GM19023 (cell line): ENCODE data around the gene MPDZ.

Experiments used
- ATAC-seq: cut with Tn5 transposase; IDR thresholded peaks from one replicate; pipeline ENCODE4 v1.9.1; 2021; ENCODE audit warnings: mild to moderate bottlenecking, moderate library complexity; ENCODE audit not compliant: unreplicated experiment

MPDZ gene

GRCh38 chr9:13186091-13186490 is 93.4 kb downstream of the MPDZ start:
- no peak for ATAC-seq

DNA sequence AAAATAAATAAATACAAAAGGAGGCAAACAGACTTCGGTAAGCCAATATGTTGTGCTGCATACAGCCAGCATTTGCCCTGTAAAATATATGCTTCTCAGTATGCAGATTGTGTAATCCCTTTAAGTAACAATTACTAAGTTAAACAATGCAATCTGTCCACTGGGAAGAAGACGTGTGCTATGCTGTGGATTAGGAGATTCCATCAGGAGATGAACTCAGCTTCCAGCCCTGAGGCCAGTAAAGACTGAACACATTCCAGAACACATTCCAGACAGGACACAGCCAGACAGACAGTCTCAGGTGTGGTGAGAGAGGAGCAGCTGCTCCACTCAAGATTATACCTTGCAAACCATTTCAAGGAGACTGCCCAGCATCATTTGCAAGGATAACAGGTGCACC is 97.8 kb downstream of the MPDZ start:
- no peak for ATAC-seq

DNA sequence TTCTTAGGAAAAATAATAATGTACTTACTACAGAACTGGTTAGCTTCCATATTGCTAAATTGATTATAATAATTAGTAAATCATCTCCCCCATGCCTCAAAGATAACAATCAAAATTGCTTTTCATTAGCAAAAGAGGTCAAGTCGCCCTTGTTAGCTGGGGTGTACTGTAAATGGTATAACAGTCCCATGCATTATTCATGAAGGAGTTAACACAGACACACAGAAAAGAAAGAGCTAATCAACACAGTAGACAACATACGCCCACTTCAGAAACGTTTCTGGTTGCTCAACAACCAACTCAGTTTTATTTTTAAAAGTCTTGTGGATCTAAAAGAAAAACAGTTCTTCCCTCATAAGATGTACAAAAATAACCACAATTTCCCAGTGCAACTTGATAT is 100.2 kb downstream of the MPDZ start:
- no peak for ATAC-seq

DNA sequence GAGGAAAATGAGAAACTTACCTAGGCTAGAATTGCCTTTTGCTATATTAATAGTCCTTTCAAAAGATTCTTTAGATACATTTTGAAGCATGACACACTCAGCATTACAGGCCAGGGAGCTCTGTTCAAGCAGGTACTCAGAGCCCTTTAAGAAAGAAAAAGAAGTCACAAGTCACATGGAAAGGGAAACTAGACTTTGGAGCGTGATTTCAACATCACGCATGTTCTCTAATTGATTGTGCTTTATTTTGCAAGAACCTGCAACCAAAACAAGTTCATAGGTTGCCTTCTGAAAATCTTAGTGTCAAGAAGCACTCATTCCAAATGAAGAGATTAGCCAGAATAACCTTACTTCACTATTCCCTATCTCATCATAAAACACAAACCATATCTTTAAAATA is 103.8 kb downstream of the MPDZ start:
- ATAC-seq, result no peak

- ATAC-seq, result no peak
Measured at GRCh38 chr9:13174906-13175639, 104.4 kb downstream of the MPDZ start.

DNA sequence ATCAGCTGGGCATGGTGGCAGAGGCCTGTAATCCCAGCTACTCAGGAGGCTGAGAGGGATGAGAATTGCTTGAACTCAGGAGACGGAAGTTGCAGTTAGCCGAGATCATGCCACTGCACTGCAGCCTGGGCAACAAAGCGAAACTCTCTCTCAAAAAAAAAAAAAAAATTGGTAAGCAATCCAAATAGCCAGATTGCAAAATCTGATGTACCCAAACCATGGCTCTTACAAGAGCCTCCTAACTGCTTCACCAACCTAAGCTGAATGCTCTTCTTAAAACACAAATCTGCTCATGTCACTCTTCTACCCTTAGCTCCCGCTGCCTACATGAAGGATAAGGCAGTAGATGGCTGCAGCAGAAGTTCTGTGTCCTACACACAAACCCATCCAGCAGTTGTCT is 105.9 kb downstream of the MPDZ start:
- no peak for ATAC-seq

- no peak for ATAC-seq
Measured at GRCh38 chr9:13171261-13171660, 108.2 kb downstream of the MPDZ start.

- no peak for ATAC-seq
Measured at GRCh38 chr9:13166996-13167395, 112.5 kb downstream of the MPDZ start.

GRCh38 chr9:13165956-13166355 is 113.5 kb downstream of the MPDZ start:
- no peak for ATAC-seq

GRCh38 chr9:13165236-13165945 is 114.1 kb downstream of the MPDZ start:
- no peak for ATAC-seq

- no peak for ATAC-seq
Measured at GRCh38 chr9:13163946-13164345, 115.5 kb downstream of the MPDZ start.

DNA sequence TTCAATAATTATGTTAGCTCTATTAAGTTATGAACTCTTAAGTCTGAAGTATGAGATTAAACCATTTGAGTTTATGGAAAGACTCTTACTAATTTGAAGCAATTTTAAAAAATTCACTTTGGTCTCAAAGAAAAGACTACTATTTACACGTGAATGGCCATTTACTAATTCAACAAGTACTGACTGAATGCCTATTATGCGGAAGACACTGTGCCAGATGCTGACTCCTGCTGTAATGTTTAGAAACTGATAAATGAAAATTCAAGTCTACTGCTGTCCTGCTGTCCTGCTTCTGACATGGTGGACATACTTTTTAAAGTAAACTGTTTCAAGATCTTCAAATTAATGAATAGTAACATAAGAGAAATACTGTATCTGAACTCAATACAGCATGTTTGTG is 116.2 kb downstream of the MPDZ start:
- ATAC-seq, result no peak

DNA sequence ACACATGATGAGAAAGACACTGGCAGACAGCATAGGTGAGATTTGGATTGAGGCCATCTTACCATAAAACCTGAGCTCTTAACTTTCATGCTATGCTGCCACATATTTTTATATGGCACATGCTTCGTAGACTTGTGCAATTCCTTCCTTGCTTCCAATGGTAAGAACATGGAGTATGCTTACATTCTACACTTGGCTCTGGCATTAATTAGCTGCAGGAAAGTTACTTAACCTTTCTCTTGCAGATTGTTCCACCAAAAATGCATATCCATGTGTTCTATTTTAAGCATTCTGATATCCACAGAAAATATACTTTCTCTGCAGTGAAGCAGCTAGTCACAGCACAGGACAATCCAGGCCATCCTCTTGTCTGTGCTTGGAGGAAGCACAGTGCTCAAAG is 119.4 kb downstream of the MPDZ start:
- ATAC-seq, result no peak

- no peak for ATAC-seq
Measured at GRCh38 chr9:13158986-13159385, 120.5 kb downstream of the MPDZ start.

GRCh38 chr9:13151489-13151888 is 128.0 kb downstream of the MPDZ start:
- no peak for ATAC-seq

- ATAC-seq, result no peak
Measured at GRCh38 chr9:13149454-13149853, 130.0 kb downstream of the MPDZ start.

DNA sequence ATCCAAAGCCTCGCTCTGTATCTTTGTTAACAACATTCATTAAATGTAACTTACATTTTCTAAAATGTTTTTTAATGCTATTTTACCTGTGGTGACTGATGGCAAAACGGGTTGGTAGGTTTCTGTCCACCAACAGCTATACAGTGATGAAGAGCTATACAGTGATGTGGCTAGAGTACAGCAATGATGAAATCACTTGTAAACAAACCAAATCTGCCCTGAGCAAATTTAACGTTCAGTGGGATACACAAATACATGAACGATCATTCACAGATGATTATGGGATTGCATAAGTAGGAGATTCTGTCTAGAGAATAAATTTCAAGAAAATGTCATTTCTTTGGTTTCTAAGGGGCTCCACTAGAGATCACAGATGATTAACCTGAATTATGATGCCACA is 132.7 kb downstream of the MPDZ start:
- no peak for ATAC-seq

DNA sequence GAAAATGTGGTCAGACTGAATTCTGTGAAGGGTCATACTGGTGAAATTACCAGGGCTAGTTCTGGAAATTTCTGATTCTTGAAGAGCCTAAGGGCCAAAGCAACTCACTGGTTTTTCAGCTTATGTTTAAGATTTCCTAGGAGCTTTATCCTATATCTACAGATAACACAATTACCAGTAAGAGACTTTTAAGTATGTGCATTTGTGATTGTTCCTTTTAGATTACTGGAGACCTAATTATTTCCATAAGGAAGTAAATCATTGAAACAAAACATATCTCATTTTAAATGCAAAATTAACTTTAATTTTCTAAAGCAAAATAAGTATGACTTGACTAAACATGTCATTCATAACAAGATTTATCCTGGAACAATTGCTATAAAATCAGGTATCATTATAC is 134.2 kb downstream of the MPDZ start:
- no peak for ATAC-seq

- ATAC-seq, result no peak
Measured at GRCh38 chr9:13144166-13144775, 135.2 kb downstream of the MPDZ start.

DNA sequence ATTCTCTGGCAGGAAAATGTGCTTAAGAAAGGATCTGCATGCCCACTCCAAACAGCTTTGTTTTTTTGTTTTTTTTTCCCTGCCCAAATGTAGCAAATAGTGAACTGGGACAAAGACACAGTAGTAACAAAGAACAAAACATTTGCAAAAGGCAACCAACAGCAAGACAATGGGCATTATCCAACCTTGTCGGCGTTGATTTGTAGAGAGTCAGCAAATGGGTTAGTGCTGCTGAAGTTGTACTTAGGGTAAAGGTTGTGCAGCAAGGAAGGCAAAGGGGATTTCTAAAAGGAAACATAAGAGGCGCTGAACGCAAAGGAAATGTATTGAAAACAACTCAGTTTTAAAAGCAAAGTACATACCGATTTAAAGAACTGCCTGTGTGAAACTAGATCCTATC is 136.2 kb downstream of the MPDZ start:
- no peak for ATAC-seq

GRCh38 chr9:13142776-13143175 is 136.7 kb downstream of the MPDZ start:
- ATAC-seq, result no peak

DNA sequence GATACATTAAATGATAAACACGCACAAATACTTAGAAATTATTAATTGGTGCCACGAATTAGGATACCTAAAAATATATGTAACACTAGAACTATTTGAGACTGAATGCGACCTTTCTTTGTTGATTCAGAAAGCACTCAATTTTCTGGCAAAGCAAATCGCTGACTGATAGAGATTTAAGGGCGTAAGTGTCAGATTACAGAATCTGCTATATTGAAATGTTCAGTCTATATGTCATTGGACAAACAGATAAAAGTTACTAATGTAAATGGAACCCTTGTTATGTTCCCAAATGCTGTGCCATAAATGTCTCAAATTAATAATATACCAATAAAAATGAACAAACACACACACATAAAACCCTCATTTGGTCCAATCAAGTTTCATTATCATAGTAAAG is 137.9 kb downstream of the MPDZ start:
- no peak for ATAC-seq
